C1 segment of cervical spinal cord (tissue), 14 donors: ENCODE results near the gene GOLGA2.
"Not testable (repeated sequence)": the region's sequence is repeated elsewhere in the genome, so short reads cannot be mapped to it uniquely, and the experiment has no call there.

Experiments used
- DNase-seq, 14 donors: peaks; one replicate each; lab custom pipeline; 2025; lab: John Stamatoyannopoulos, UW

Gene GOLGA2

GRCh38 chr9:128244091-128244836 lies 31.5 kb downstream of the GOLGA2 start:
- no peak for DNase-seq

- DNase-seq = no peak
Measured at GRCh38 chr9:128243215-128244018, 32.4 kb downstream of the GOLGA2 start.

- DNase-seq = no peak
Measured at GRCh38 chr9:128242828-128243214, 33.0 kb downstream of the GOLGA2 start.

GRCh38 chr9:128242124-128242523 lies 33.7 kb downstream of the GOLGA2 start:
- DNase-seq = no peak

GRCh38 chr9:128233817-128234406 lies 41.9 kb downstream of the GOLGA2 start:
- no peak for DNase-seq

GRCh38 chr9:128232528-128233428 lies 43.0 kb downstream of the GOLGA2 start:
- DNase-seq = no peak

GRCh38 chr9:128231638-128232527 lies 43.9 kb downstream of the GOLGA2 start:
- no peak for DNase-seq

- not testable (repeated sequence) for DNase-seq
Measured at GRCh38 chr9:128230897-128231296, 44.9 kb downstream of the GOLGA2 start.

GRCh38 chr9:128226412-128226801 lies 49.4 kb downstream of the GOLGA2 start:
- DNase-seq = no peak

GRCh38 chr9:128225770-128226411 lies 49.9 kb downstream of the GOLGA2 start:
- no peak for DNase-seq

- no peak for DNase-seq
Measured at GRCh38 chr9:128224877-128225276, 50.9 kb downstream of the GOLGA2 start.

- DNase-seq = peak in 1 of 14 donors; percentile 59
Measured at GRCh38 chr9:128222880-128223670, 52.7 kb downstream of the GOLGA2 start.

GRCh38 chr9:128222026-128222425 lies 53.8 kb downstream of the GOLGA2 start:
- DNase-seq = no peak

- no peak for DNase-seq
Measured at GRCh38 chr9:128219831-128220230, 56.0 kb downstream of the GOLGA2 start.

- DNase-seq = peak in 13 of 14 donors; percentile 28 to 86 (median 64)
Measured at GRCh38 chr9:128218518-128219389, 57.1 kb downstream of the GOLGA2 start.

GRCh38 chr9:128218172-128218517 lies 57.7 kb downstream of the GOLGA2 start:
- no peak for DNase-seq

GRCh38 chr9:128216781-128217553 lies 58.8 kb downstream of the GOLGA2 start:
- DNase-seq = no peak
